Measurements from ENCODE around the gene SAYSD1. TPM values are rescaled to one million over a fixed set of nuclear protein-coding genes. Genes with fewer than 3 reads are reported as not detected.

SAYSD1 gene
- total and polyA plus RNA-seq, 2 experiments from 2014 or later = 14.4 to 20.2 TPM

- TF ChIP-seq EZH2 (IDR thresholded peaks at IDR 0.05; ENCODE audit: insufficient read depth, poor library complexity, severe bottlenecking) = no peak
- no peak for TF ChIP-seq EZH2phosphoT487 (IDR thresholded peaks at IDR 0.05; ENCODE audit: insufficient read depth, low read depth)
- H3K79me2 ChIP-seq (ENCODE audit: insufficient read depth) = no peaks in the 10 kb centered on the region
- in situ Hi-C loops (cut with MboI) = no loop called here
These were observed 22.9 kb downstream of the SAYSD1 start for GRCh38 chr6:39092124-39092523.

DNA sequence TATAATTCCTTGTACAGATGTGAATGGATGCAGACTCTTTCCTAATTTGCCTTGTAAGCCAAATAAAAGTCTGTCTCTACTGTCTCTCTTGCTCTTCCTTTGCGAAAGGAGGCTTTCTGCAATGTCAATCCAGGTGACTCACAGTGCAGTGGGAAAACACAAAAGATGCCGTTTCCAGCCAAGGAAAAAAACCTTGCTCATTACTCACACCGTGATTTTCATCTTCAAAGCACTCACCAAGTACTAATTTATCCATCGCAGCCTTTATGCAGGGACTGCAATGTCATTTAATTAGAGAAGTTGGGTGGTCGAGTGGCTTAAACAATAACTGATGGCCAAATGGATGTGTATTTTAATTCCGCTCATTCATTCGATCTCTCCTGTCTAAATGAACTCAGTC lies 23.8 kb downstream of the SAYSD1 start:
- no peaks in the 10 kb centered on the region for H3F3A ChIP-seq (ENCODE audit: insufficient read depth)

More at GRCh38 chr6:39092124-39092523, 22.9 kb downstream of the SAYSD1 start:
- Histone ChIP-seq H3K9me2 (ENCODE audit: insufficient read depth) (no peaks in the 10 kb centered on the region), H3K4me2 (ENCODE audit: unreplicated experiment) (no peak overlapping the region), H3K27me3 (replicated peaks; ENCODE audit: insufficient read depth) (no peaks in the 10 kb centered on the region), H3K9me3 (ENCODE audit: low read depth) (no peaks in the 10 kb centered on the region), H3K27ac (no peak overlapping the region), H3K9ac (no peak overlapping the region), H3K36me3 (ENCODE audit: low read depth) (no peaks in the 10 kb centered on the region), H3K4me3 (no peak overlapping the region), H4K20me1 (ENCODE audit: insufficient read depth) (no peaks in the 10 kb centered on the region), H2AFZ (no peak overlapping the region), H3F3A (ENCODE audit: insufficient read depth) (no peaks in the 10 kb centered on the region), H3K4me1 (ENCODE audit: insufficient read depth) (no peaks in the 10 kb centered on the region)
- 21 to 25% methylated on average over 1 of the region's 1 CpG for WGBS, 2 experiments (ENCODE audit: low coverage in 1 of 2, low lambda C conversion rate in 2 of 2, missing lambda C conversion rate in 2 of 2)
- DNase-seq = no peak

DNA sequence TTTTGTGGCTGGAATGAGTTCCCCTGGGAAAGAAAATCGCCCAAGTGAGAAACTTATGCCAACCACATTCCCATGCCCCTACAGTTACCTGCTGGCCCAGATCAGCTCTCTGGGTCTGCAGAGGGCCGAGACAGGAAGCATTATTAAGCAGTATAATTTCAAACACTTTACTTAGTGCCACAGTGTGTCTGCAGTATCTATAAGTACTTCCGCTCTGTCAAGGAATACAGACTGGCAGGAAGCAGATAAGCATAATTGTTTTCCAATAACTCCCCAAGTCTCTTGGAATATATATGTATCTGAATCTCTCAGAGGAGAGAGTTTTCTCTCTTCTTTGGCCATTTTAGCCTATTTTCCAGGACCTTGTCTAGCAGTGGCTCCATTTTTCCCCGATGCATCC lies 24.9 kb downstream of the SAYSD1 start:
- TF ChIP-seq EZH2 (IDR thresholded peaks at IDR 0.05; ENCODE audit: insufficient read depth, poor library complexity, severe bottlenecking) = no peak
- no peak for TF ChIP-seq EZH2phosphoT487 (IDR thresholded peaks at IDR 0.05; ENCODE audit: insufficient read depth, low read depth)
- no peak overlapping the region for H3K9ac ChIP-seq
- H3K79me2 ChIP-seq (ENCODE audit: insufficient read depth) = no peaks in the 10 kb centered on the region
- no peaks in the 10 kb centered on the region for H3K27me3 ChIP-seq (replicated peaks; ENCODE audit: insufficient read depth)
- no peak for DNase-seq
- H3K9me2 ChIP-seq (ENCODE audit: insufficient read depth) = no peaks in the 10 kb centered on the region
- in situ Hi-C loops (cut with MboI) = no loop called here
- no peaks in the 10 kb centered on the region for H4K20me1 ChIP-seq (ENCODE audit: insufficient read depth)
- H3F3A ChIP-seq (ENCODE audit: insufficient read depth) = no peaks in the 10 kb centered on the region
- H3K27ac ChIP-seq = no peak overlapping the region
- H3K36me3 ChIP-seq (ENCODE audit: low read depth) = no peaks in the 10 kb centered on the region
- no peak overlapping the region for H2AFZ ChIP-seq
- H3K4me2 ChIP-seq (ENCODE audit: unreplicated experiment) = no peak overlapping the region
- no peak overlapping the region for H3K4me3 ChIP-seq
- 49 to 51% methylated on average over 4 of the region's 4 CpGs for WGBS, 2 experiments (ENCODE audit: low coverage in 1 of 2, low lambda C conversion rate in 2 of 2, missing lambda C conversion rate in 2 of 2)
- H3K4me1 ChIP-seq (ENCODE audit: insufficient read depth) = no peaks in the 10 kb centered on the region
- H3K9me3 ChIP-seq (ENCODE audit: low read depth) = no peaks in the 10 kb centered on the region

More for the DNA sequence above, 23.8 kb downstream of the SAYSD1 start:
- Histone ChIP-seq H3K4me3 (no peak overlapping the region), H3K4me1 (ENCODE audit: insufficient read depth) (no peaks in the 10 kb centered on the region), H3K27me3 (replicated peaks; ENCODE audit: insufficient read depth) (no peaks in the 10 kb centered on the region), H3K27ac (no peak overlapping the region), H3K9me3 (ENCODE audit: low read depth) (no peaks in the 10 kb centered on the region), H3K79me2 (ENCODE audit: insufficient read depth) (no peaks in the 10 kb centered on the region), H3K4me2 (ENCODE audit: unreplicated experiment) (no peak overlapping the region), H3K9ac (no peak overlapping the region), H4K20me1 (ENCODE audit: insufficient read depth) (no peaks in the 10 kb centered on the region), H3K9me2 (ENCODE audit: insufficient read depth) (no peaks in the 10 kb centered on the region), H2AFZ (no peak overlapping the region), H3K36me3 (ENCODE audit: low read depth) (no peaks in the 10 kb centered on the region)
- TF ChIP-seq EZH2 (IDR thresholded peaks at IDR 0.05; ENCODE audit: insufficient read depth, poor library complexity, severe bottlenecking) = no peak
- no peak for TF ChIP-seq EZH2phosphoT487 (IDR thresholded peaks at IDR 0.05; ENCODE audit: insufficient read depth, low read depth)
- 65 to 69% methylated on average over 7 of the region's 7 CpGs for WGBS, 2 experiments (ENCODE audit: low coverage in 1 of 2, low lambda C conversion rate in 2 of 2, missing lambda C conversion rate in 2 of 2)
- in situ Hi-C loops (cut with MboI) = no loop called here
- no peak for DNase-seq

GRCh38 chr6:39088331-39088730 lies 26.7 kb downstream of the SAYSD1 start:
- Histone ChIP-seq H2AFZ (no peak overlapping the region), H3K9me2 (ENCODE audit: insufficient read depth) (no peaks in the 10 kb centered on the region), H3K4me3 (no peak overlapping the region), H3K9ac (no peak overlapping the region), H3K4me2 (ENCODE audit: unreplicated experiment) (no peak overlapping the region), H3K27me3 (replicated peaks; ENCODE audit: insufficient read depth) (no peaks in the 10 kb centered on the region), H3K79me2 (ENCODE audit: insufficient read depth) (no peaks in the 10 kb centered on the region), H3K27ac (no peak overlapping the region), H3K4me1 (ENCODE audit: insufficient read depth) (no peaks in the 10 kb centered on the region), H4K20me1 (ENCODE audit: insufficient read depth) (no peaks in the 10 kb centered on the region), H3K36me3 (ENCODE audit: low read depth) (no peaks in the 10 kb centered on the region), H3F3A (ENCODE audit: insufficient read depth) (no peaks in the 10 kb centered on the region), H3K9me3 (ENCODE audit: low read depth) (no peaks in the 10 kb centered on the region)
- in situ Hi-C loops (cut with MboI) = no loop called here
- WGBS, 2 experiments (ENCODE audit: low coverage in 1 of 2, low lambda C conversion rate in 2 of 2, missing lambda C conversion rate in 2 of 2) = 2 to 3% methylated on average over 4 of the region's 4 CpGs
- DNase-seq = peak; percentile 62
- no peak for TF ChIP-seq EZH2 (IDR thresholded peaks at IDR 0.05; ENCODE audit: insufficient read depth, poor library complexity, severe bottlenecking)
- no peak for TF ChIP-seq EZH2phosphoT487 (IDR thresholded peaks at IDR 0.05; ENCODE audit: insufficient read depth, low read depth)

GRCh38 chr6:39087197-39087596 lies 27.8 kb downstream of the SAYSD1 start:
- H3K4me2 ChIP-seq (ENCODE audit: unreplicated experiment) = no peak overlapping the region
- no peaks in the 10 kb centered on the region for H3K9me3 ChIP-seq (ENCODE audit: low read depth)
- no peaks in the 10 kb centered on the region for H3K27me3 ChIP-seq (replicated peaks; ENCODE audit: insufficient read depth)
- no peaks in the 10 kb centered on the region for H3F3A ChIP-seq (ENCODE audit: insufficient read depth)
- H4K20me1 ChIP-seq (ENCODE audit: insufficient read depth) = no peaks in the 10 kb centered on the region
- no peak overlapping the region for H3K9ac ChIP-seq
- 22 to 25% methylated on average over 7 of the region's 7 CpGs for WGBS, 2 experiments (ENCODE audit: low coverage in 1 of 2, low lambda C conversion rate in 2 of 2, missing lambda C conversion rate in 2 of 2)
- H3K4me3 ChIP-seq = no peak overlapping the region
- no peak for TF ChIP-seq EZH2phosphoT487 (IDR thresholded peaks at IDR 0.05; ENCODE audit: insufficient read depth, low read depth)
- no peak for TF ChIP-seq EZH2 (IDR thresholded peaks at IDR 0.05; ENCODE audit: insufficient read depth, poor library complexity, severe bottlenecking)
- H3K79me2 ChIP-seq (ENCODE audit: insufficient read depth) = no peaks in the 10 kb centered on the region
- no peak overlapping the region for H2AFZ ChIP-seq
- no peaks in the 10 kb centered on the region for H3K9me2 ChIP-seq (ENCODE audit: insufficient read depth)
- no peaks in the 10 kb centered on the region for H3K4me1 ChIP-seq (ENCODE audit: insufficient read depth)
- in situ Hi-C loops (cut with MboI) = no loop called here
- no peak overlapping the region for H3K27ac ChIP-seq
- DNase-seq = no peak
- no peaks in the 10 kb centered on the region for H3K36me3 ChIP-seq (ENCODE audit: low read depth)

Data from GM23248 (cell line).